HepG2 (cell line): ENCODE data around the gene GNG7. TPM values are rescaled to one million over a fixed set of nuclear protein-coding genes. Genes with fewer than 3 reads are reported as not detected.

Source experiments
- ATAC-seq: fragments of 200-7000 bp; cut with Tn5 transposase; 3 replicates; pipeline ENCODE4 v1.9.1; 2020; ENCODE audit warnings: mild to moderate bottlenecking, moderate library complexity
- BruUV-seq: library from RNA; stranded (reverse); fragments of 400-500 nt; replicated peaks from 2 replicates; lab custom pipeline; 2021; lab: Mats Ljungman, UMichigan
- CTCF ChIA-PET: fragments of 300-600 bp; formaldehyde crosslinking; extraction: SDS; loops from one replicate; lab custom pipeline; 2021; ENCODE audit warnings: low total read pairs, inconsistent platforms, low intra/inter-chr PET ratio; lab: Yijun Ruan, JAX
- POLR2A ChIA-PET: fragments of 350-600 bp; sonication (Branson Sonifier 250); formaldehyde crosslinking; loops from one replicate; lab custom pipeline; 2020; ENCODE audit warnings: antibody characterized with exemption, inconsistent platforms; lab: Yijun Ruan, JAX
- DNase-seq: peaks from one replicate; pipeline ENCODE4 v3.0.0-alpha.2; 2015; ENCODE audit warnings: low spot score
- FAIRE-seq: peaks from 3 replicates; lab custom pipeline; 2011; peaks lifted over from hg19 to GRCh38; lab: Jason Lieb, UNC
- H2AFZ ChIP-seq: one replicate; pipeline ENCODE4 v1.6.1; 2011; ENCODE audit warnings: low read length, inconsistent platforms
- H3K27ac ChIP-seq: fragments of 300-600 bp; 3 replicates; pipeline ENCODE4 v1.8.0; 2011; ENCODE audit warnings: mixed run types, mild to moderate bottlenecking, mixed read lengths, low read length, inconsistent platforms; ENCODE audit not compliant: insufficient read depth; ENCODE audit errors: extremely low read length
- H3K27me3 ChIP-seq, 2 experiments: fragments of 200-600 bp in 1 of 2; 2 replicates in 1 of 2; 3 replicates in 1 of 2; pipeline versions ENCODE4 v1.6.0 to v1.8.0; 2011; ENCODE audit warnings: low read length in 2 of 2, mild to moderate bottlenecking in 2 of 2, moderate library complexity in 2 of 2, inconsistent platforms in 1 of 2; ENCODE audit not compliant: insufficient read depth in 2 of 2, control insufficient read depth in 1 of 2
- H3K36me3 ChIP-seq, 2 experiments: fragments of 200-600 bp in 1 of 2; replicated peaks in 1 of 2; 2 replicates in 1 of 2; 3 replicates in 1 of 2; pipeline versions ENCODE4 v1.5.1 to v1.8.0; 2011; ENCODE audit warnings: low read length in 2 of 2, inconsistent platforms in 1 of 2; ENCODE audit not compliant: insufficient read depth in 2 of 2, control insufficient read depth in 1 of 2
- H3K4me1 ChIP-seq: 2 replicates; pipeline ENCODE4 v1.5.1; 2012; ENCODE audit warnings: low read length, inconsistent platforms; ENCODE audit not compliant: insufficient read depth
- H3K4me2 ChIP-seq: 2 replicates; pipeline ENCODE4 v1.6.0; 2011; ENCODE audit warnings: low read depth, low read length, inconsistent platforms
- H3K4me3 ChIP-seq, 3 experiments: fragments of 200-600 bp in 1 of 3; sonication (generic), shearing (Covaris generic) in 1 of 3; replicated peaks in 1 of 3; 2 replicates each; pipeline ENCODE4 v1.5.1; 2011 to 2016; ENCODE audit warnings: low read length in 3 of 3, inconsistent platforms in 2 of 3, low read depth in 2 of 3, mild to moderate bottlenecking in 2 of 3, control low read depth in 1 of 3, mixed read lengths in 1 of 3; ENCODE audit not compliant: insufficient read depth in 1 of 3
- H3K79me2 ChIP-seq: one replicate; pipeline ENCODE4 v1.6.1; 2011; ENCODE audit warnings: low read length, inconsistent platforms; ENCODE audit not compliant: insufficient read depth
- H3K9ac ChIP-seq: 2 replicates; pipeline ENCODE4 v1.6.0; 2011; ENCODE audit warnings: mild to moderate bottlenecking, low read depth, low read length, inconsistent platforms; ENCODE audit not compliant: insufficient read depth
- H3K9me3 ChIP-seq: 2 replicates; pipeline ENCODE4 v1.5.1; 2012; ENCODE audit warnings: mild to moderate bottlenecking, low read length
- H4K20me1 ChIP-seq: 2 replicates; pipeline ENCODE4 v1.6.0; 2011; ENCODE audit warnings: inconsistent platforms, mild to moderate bottlenecking, low read length, moderate library complexity; ENCODE audit not compliant: insufficient read depth
- HOXA3 ChIP-seq: sonication (generic); formaldehyde crosslinking; IDR thresholded peaks from 2 replicates; pipeline ENCODE4 v1.5.0; 2020; ENCODE audit warnings: missing genetic modification reagents
- KDM1A ChIP-seq: IDR thresholded peaks from 2 replicates; pipeline ENCODE4 v1.6.1; 2016; ENCODE audit warnings: missing compliant biosample characterization
- POLR2A ChIP-seq, 2 experiments: IDR thresholded peaks; 2 replicates each; pipeline ENCODE4 v1.6.1; 2011; ENCODE audit warnings: low read depth in 2 of 2, low read length in 2 of 2, mild to moderate bottlenecking in 1 of 2, moderate library complexity in 1 of 2; ENCODE audit not compliant: insufficient read depth in 1 of 2
- RXRA ChIP-seq: sonication (generic); formaldehyde crosslinking; IDR thresholded peaks from 2 replicates; pipeline ENCODE4 v1.5.1; 2020; ENCODE audit warnings: missing genetic modification reagents
- RXRB ChIP-seq: IDR thresholded peaks from 2 replicates; pipeline ENCODE4 v1.6.1; 2016; ENCODE audit warnings: borderline replicate concordance, missing genetic modification reagents, missing compliant biosample characterization
- SALL1 ChIP-seq: sonication (generic); formaldehyde crosslinking; IDR thresholded peaks from 2 replicates; pipeline ENCODE4 v1.8.0; 2022; ENCODE audit warnings: mild to moderate bottlenecking, missing genetic modification reagents
- SOX6 ChIP-seq, 2 experiments: fragments of 450-650 bp in 1 of 2; sonication (generic) in 1 of 2; formaldehyde crosslinking in 1 of 2; IDR thresholded peaks; 2 replicates each; pipeline versions ENCODE4 v1.4.0 to v1.6.1; 2017 to 2020; ENCODE audit warnings: antibody characterized with exemption in 1 of 2, mild to moderate bottlenecking in 1 of 2, missing genetic modification reagents in 1 of 2
- SP1 ChIP-seq, 2 experiments: fragments of 450-650 bp in 1 of 2; sonication (generic) in 1 of 2; formaldehyde crosslinking in 1 of 2; IDR thresholded peaks; 2 replicates each; pipeline versions ENCODE4 v1.4.0 to v1.6.1; 2016 to 2020; ENCODE audit warnings: missing genetic modification reagents in 1 of 2
- TARDBP ChIP-seq: sonication (generic); formaldehyde crosslinking; IDR thresholded peaks from 2 replicates; pipeline ENCODE4 v1.8.0; 2022; ENCODE audit warnings: mild to moderate bottlenecking, missing genetic modification reagents
- ZBTB34 ChIP-seq: sonication (generic); formaldehyde crosslinking; IDR thresholded peaks from 2 replicates; pipeline ENCODE4 v1.8.0; 2022; ENCODE audit warnings: mild to moderate bottlenecking, missing genetic modification reagents
- ZNF343 ChIP-seq: sonication (generic); formaldehyde crosslinking; IDR thresholded peaks from 2 replicates; pipeline ENCODE4 v1.4.0; 2020; ENCODE audit warnings: mild to moderate bottlenecking, missing genetic modification reagents
- ZNF501 ChIP-seq: sonication (generic); formaldehyde crosslinking; IDR thresholded peaks from 2 replicates; pipeline ENCODE4 v1.5.1; 2020; ENCODE audit warnings: mild to moderate bottlenecking, moderate library complexity, missing genetic modification reagents
- ZNF510 ChIP-seq: sonication (generic); formaldehyde crosslinking; IDR thresholded peaks from 2 replicates; pipeline ENCODE4 v1.4.0; 2020; ENCODE audit warnings: low read depth, mild to moderate bottlenecking, missing genetic modification reagents
- ZNF598 ChIP-seq: sonication (generic); formaldehyde crosslinking; IDR thresholded peaks from 2 replicates; pipeline ENCODE4 v1.5.1; 2020; ENCODE audit warnings: mild to moderate bottlenecking, missing genetic modification reagents, borderline replicate concordance
- WGBS: methylation state at CpG from one replicate; pipeline ENCODE4 v1.1.6; 2017; ENCODE audit warnings: low lambda C conversion rate; 5-methylcytosine and 5-hydroxymethylcytosine counted together
- in situ Hi-C: cut with HindIII; loops from 2 replicates; pipeline ENCODE4 v1.10.0; 2017; ENCODE audit warnings: low pct_unique_long_range_greater_than_20kb; ENCODE audit not compliant: extremely low pct_ligation_motif_present
- intact Hi-C: fragments of 100-400 bp; cut with micrococcal nuclease; formaldehyde crosslinking; loops from one replicate; pipeline ENCODE4 v1.10.0; 2022; ENCODE audit not compliant: unreplicated experiment
- polyA plus RNA-seq, 8 experiments: library from polyadenylated mRNA; depleted of rRNA in 3 of 8; stranded (reverse) in 7 of 8; unstranded in 1 of 8; fragments of >200 nt; fragmentation: Illumina TruSeq in 4 of 8; extraction: Trizol in 4 of 8; gene quantifications; 2 replicates each; pipeline versions ENCODE4 v1.2.1 to v1.2.3, GENCODE V29; 2011 to 2016; ENCODE audit warnings: low read depth in 4 of 8, missing spikeins in 1 of 8, mixed read lengths in 1 of 8; ENCODE audit not compliant: insufficient read depth in 1 of 8
- total RNA-seq, 5 experiments: library from RNA; depleted of rRNA; stranded (reverse); fragments of >200 nt; fragmentation: Illumina TruSeq; extraction: Trizol; gene quantifications; 2 replicates each; pipeline ENCODE4 v1.2.3, GENCODE V29; 2016; ENCODE audit warnings: low read depth in 1 of 5
- TF ChIP-seq, protein P1 (sequence below): sonication (generic); formaldehyde crosslinking; IDR thresholded peaks from 2 replicates; pipeline ENCODE4 v1.4.0; 2020; ENCODE audit warnings: missing genetic modification reagents
- TF ChIP-seq, protein P2 (sequence below), 2 experiments: sonication (generic) in 1 of 2; formaldehyde crosslinking in 1 of 2; IDR thresholded peaks; 2 replicates each; pipeline versions ENCODE4 v1.4.0 to v1.6.1; 2018 to 2020; ENCODE audit warnings: missing genetic modification reagents in 2 of 2, borderline replicate concordance in 1 of 2, low read depth in 1 of 2, mild to moderate bottlenecking in 1 of 2, missing biosample characterization in 1 of 2
- TF ChIP-seq, protein P3 (sequence below): sonication (generic); formaldehyde crosslinking; IDR thresholded peaks from 2 replicates; pipeline ENCODE4 v1.8.0; 2022; ENCODE audit warnings: missing genetic modification reagents, mild to moderate bottlenecking, borderline replicate concordance

GNG7 gene
- total and polyA plus RNA-seq, 2 of the 13 experiments (the other 11 are each of a cell fraction or from before 2014, with no cell fraction given): 1.4 to 3.3 TPM

DNA sequence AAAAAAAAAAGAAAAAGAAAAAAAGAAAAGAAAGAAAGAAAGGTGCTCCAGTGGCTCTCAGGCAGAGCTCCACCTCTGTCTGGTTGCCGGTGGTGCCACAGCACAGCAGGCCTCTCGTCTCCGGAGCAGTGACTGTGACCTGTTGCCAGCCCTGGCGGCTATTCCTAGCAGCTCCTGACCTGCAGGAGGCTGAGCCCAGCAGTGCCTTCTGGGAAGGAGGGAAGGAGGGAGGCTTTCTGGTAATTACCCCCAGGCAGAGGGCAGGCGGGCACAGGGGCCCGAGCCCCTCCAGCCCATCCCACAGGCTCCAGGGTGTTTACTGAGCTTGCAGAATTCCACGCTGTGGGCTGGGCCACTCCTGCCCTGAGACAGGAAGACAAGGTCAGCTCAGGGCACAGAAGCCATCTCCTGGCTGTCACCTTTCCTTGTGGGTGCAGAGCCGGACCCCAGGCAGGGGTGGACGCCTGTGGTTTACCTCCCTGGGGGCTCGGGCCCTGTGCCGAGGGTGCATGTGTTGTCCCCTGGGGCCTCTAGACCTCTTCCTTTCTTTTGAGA, 77.9 kb downstream of the GNG7 start:
- peak overlapping the region in 2 of 3 experiments; percentile 26 to 63; a peak in 3 of 6 replicates for H3K4me3 ChIP-seq
- H3K9me3 ChIP-seq: no peaks in the 10 kb centered on the region
- no peaks in the 10 kb centered on the region for H3K36me3 ChIP-seq
- FAIRE-seq: no peak
- no peak overlapping the region for H3K27ac ChIP-seq
- H3K4me1 ChIP-seq: peaks cover 67% of the 10 kb centered on the region
- H4K20me1 ChIP-seq: no peaks in the 10 kb centered on the region
- intact Hi-C loops: no loop called here
- peak overlapping the region; percentile 76 for H3K4me2 ChIP-seq
- 0% methylated on average over 7 of the region's 11 CpGs for WGBS
- peak; percentile 48 for DNase-seq
- no peak overlapping the region for H2AFZ ChIP-seq
- no peaks in the 10 kb centered on the region for H3K79me2 ChIP-seq
- CTCF ChIA-PET: no interaction called here
- peak; percentile 88 for ATAC-seq
- BruUV-seq: no TSS peak
- POLR2A ChIA-PET: interaction anchor here (0.7 to 1.4 kb wide), 13 partner anchors 10 to 353 kb away, joined by 3 to 15 read pairs (median 4); partner anchors contain the start of genes GADD45B, LMNB2 and TIMM13
- 0 out of 2 replicates have a peak overlapping the region, but pooled peaks have one; percentile 36 for H3K9ac ChIP-seq
- no peaks in the 10 kb centered on the region for H3K27me3 ChIP-seq
- in situ Hi-C loops: no loop called here
- TF ChIP-seq KDM1A (CRISPR knock-in tag): no peak
- TF ChIP-seq, protein P1, sequence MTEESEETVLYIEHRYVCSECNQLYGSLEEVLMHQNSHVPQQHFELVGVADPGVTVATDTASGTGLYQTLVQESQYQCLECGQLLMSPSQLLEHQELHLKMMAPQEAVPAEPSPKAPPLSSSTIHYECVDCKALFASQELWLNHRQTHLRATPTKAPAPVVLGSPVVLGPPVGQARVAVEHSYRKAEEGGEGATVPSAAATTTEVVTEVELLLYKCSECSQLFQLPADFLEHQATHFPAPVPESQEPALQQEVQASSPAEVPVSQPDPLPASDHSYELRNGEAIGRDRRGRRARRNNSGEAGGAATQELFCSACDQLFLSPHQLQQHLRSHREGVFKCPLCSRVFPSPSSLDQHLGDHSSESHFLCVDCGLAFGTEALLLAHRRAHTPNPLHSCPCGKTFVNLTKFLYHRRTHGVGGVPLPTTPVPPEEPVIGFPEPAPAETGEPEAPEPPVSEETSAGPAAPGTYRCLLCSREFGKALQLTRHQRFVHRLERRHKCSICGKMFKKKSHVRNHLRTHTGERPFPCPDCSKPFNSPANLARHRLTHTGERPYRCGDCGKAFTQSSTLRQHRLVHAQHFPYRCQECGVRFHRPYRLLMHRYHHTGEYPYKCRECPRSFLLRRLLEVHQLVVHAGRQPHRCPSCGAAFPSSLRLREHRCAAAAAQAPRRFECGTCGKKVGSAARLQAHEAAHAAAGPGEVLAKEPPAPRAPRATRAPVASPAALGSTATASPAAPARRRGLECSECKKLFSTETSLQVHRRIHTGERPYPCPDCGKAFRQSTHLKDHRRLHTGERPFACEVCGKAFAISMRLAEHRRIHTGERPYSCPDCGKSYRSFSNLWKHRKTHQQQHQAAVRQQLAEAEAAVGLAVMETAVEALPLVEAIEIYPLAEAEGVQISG (CRISPR knock-in tag): no peak
- TF ChIP-seq, protein P2, sequence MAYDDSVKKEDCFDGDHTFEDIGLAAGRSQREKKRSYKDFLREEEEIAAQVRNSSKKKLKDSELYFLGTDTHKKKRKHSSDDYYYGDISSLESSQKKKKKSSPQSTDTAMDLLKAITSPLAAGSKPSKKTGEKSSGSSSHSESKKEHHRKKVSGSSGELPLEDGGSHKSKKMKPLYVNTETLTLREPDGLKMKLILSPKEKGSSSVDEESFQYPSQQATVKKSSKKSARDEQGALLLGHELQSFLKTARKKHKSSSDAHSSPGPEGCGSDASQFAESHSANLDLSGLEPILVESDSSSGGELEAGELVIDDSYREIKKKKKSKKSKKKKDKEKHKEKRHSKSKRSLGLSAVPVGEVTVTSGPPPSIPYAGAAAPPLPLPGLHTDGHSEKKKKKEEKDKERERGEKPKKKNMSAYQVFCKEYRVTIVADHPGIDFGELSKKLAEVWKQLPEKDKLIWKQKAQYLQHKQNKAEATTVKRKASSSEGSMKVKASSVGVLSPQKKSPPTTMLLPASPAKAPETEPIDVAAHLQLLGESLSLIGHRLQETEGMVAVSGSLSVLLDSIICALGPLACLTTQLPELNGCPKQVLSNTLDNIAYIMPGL (CRISPR knock-in tag; IDR thresholded peaks at IDR 0.05; ENCODE audit: borderline replicate concordance in 1 of 2, low read depth in 1 of 2): peak in 1 of 2 experiments; percentile 45; a peak in 1 of 4 replicates
- TF ChIP-seq RXRA (CRISPR knock-in tag): peak; percentile 76
- no peak for TF ChIP-seq ZNF510
- TF ChIP-seq POLR2A (IDR thresholded peaks at IDR 0.05; ENCODE audit: insufficient read depth in 1 of 2, low read depth in 2 of 2, low read length in 2 of 2): no peak
- no peak for TF ChIP-seq TARDBP
- no peak for TF ChIP-seq ZNF343 (CRISPR knock-in tag)
- TF ChIP-seq SALL1: peak; percentile 32; the same call in 1 of the 2 replicates
- no peak for TF ChIP-seq SOX6 (IDR thresholded peaks at IDR 0.05)
- no peak for TF ChIP-seq SOX6 (CRISPR knock-in tag; IDR thresholded peaks at IDR 0.05)
- TF ChIP-seq, protein P3, sequence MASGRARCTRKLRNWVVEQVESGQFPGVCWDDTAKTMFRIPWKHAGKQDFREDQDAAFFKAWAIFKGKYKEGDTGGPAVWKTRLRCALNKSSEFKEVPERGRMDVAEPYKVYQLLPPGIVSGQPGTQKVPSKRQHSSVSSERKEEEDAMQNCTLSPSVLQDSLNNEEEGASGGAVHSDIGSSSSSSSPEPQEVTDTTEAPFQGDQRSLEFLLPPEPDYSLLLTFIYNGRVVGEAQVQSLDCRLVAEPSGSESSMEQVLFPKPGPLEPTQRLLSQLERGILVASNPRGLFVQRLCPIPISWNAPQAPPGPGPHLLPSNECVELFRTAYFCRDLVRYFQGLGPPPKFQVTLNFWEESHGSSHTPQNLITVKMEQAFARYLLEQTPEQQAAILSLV (CRISPR knock-in tag): no peak
- no peak for TF ChIP-seq ZBTB34
- 0 out of 2 replicates have a peak, but pooled peaks have one; percentile 28 for TF ChIP-seq ZNF598 (CRISPR knock-in tag)
- TF ChIP-seq SP1 (IDR thresholded peaks at IDR 0.05): no peak
- TF ChIP-seq SP1 (CRISPR knock-in tag; IDR thresholded peaks at IDR 0.05): no peak
- TF ChIP-seq HOXA3 (CRISPR knock-in tag): peak; percentile 43; the same call in 1 of the 2 replicates
- peak; percentile 27; the same call in 1 of the 2 replicates for TF ChIP-seq RXRB (CRISPR knock-in tag)
- TF ChIP-seq ZNF501 (CRISPR knock-in tag): 0 out of 2 replicates have a peak, but pooled peaks have one; percentile 30
